Neural cell (in vitro differentiated cells): ENCODE results near the gene USP34. TPM values are rescaled to one million over a fixed set of nuclear protein-coding genes. Genes with fewer than 3 reads are reported as not detected.

Source experiments
- H2AFZ ChIP-seq: fragments of 200-600, 300-800 bp; sonication (generic), shearing (Covaris generic); 2 replicates; pipeline ENCODE4 v1.6.0; 2014; ENCODE audit warnings: low read depth, mild to moderate bottlenecking, antibody characterized with exemption, low read length, moderate library complexity
- H3F3A ChIP-seq: fragments of 200-600 bp; shearing (Covaris generic); 2 replicates; pipeline ENCODE4 v1.6.1; 2016; ENCODE audit warnings: mild to moderate bottlenecking, moderate library complexity, mixed read lengths, antibody characterized with exemption, low read length; ENCODE audit not compliant: insufficient read depth, poor library complexity, severe bottlenecking
- H3K27ac ChIP-seq: fragments of 200-600, 300-800 bp; sonication (generic), shearing (Covaris generic); 2 replicates; pipeline ENCODE4 v1.5.1; 2014; ENCODE audit warnings: mild to moderate bottlenecking, low read length, moderate library complexity
- H3K27me3 ChIP-seq: fragments of 300-800, 200-600 bp; sonication (generic), shearing (Covaris generic); 2 replicates; pipeline ENCODE4 v1.6.0; 2014; ENCODE audit warnings: mild to moderate bottlenecking, low read depth, low read length, moderate library complexity; ENCODE audit not compliant: insufficient read depth
- H3K36me3 ChIP-seq: fragments of 300-800, 200-600 bp; sonication (generic), shearing (Covaris generic); 2 replicates; pipeline ENCODE4 v1.5.1; 2014; ENCODE audit warnings: mild to moderate bottlenecking, antibody characterized with exemption, low read length, moderate library complexity; ENCODE audit not compliant: insufficient read depth
- H3K4me2 ChIP-seq: fragments of 300-800, 200-600 bp; sonication (generic), shearing (Covaris generic); 2 replicates; pipeline ENCODE4 v1.6.0; 2014; ENCODE audit warnings: mild to moderate bottlenecking, low read length
- H3K4me3 ChIP-seq: fragments of 300-800, 200-600 bp; sonication (generic), shearing (Covaris generic); 2 replicates; pipeline ENCODE4 v1.5.1; 2014; ENCODE audit warnings: mild to moderate bottlenecking, low read length, moderate library complexity
- H3K79me2 ChIP-seq: fragments of 200-600 bp; shearing (Covaris generic); replicated peaks from 2 replicates; pipeline ENCODE4 v1.6.0; 2014; ENCODE audit warnings: mild to moderate bottlenecking, low read length, moderate library complexity; ENCODE audit not compliant: insufficient read depth
- H3K9ac ChIP-seq: fragments of 300-800, 200-600 bp; sonication (generic), shearing (Covaris generic); 2 replicates; pipeline ENCODE4 v1.6.1; 2016; ENCODE audit warnings: mild to moderate bottlenecking, low read length, mixed read lengths
- H3K9me2 ChIP-seq: fragments of 200-600 bp; shearing (Covaris generic); 2 replicates; pipeline ENCODE4 v1.6.1; 2016; ENCODE audit warnings: mild to moderate bottlenecking, low read length, mixed read lengths; ENCODE audit not compliant: insufficient read depth
- H3K9me3 ChIP-seq: fragments of 200-600, 300-800 bp; sonication (generic), shearing (Covaris generic); 2 replicates; pipeline ENCODE4 v1.6.1; 2016; ENCODE audit warnings: mild to moderate bottlenecking, mixed run types, low read length, moderate library complexity, mixed read lengths
- H4K20me1 ChIP-seq: fragments of 200-600 bp; shearing (Covaris generic); 2 replicates; pipeline ENCODE4 v1.6.1; 2016; ENCODE audit warnings: mild to moderate bottlenecking, mixed run types; ENCODE audit not compliant: insufficient read depth
- CTCF ChIP-seq: fragments of 450-650 bp; IDR thresholded peaks from 2 replicates; pipeline ENCODE4 v1.5.1; 2014; ENCODE audit warnings: antibody characterized with exemption, mild to moderate bottlenecking, moderate library complexity; ENCODE audit not compliant: poor library complexity, severe bottlenecking
- EP300 ChIP-seq: fragments of 450-650 bp; conservative IDR thresholded peaks from 2 replicates; pipeline ENCODE4 v1.6.1; 2014; ENCODE audit warnings: antibody characterized with exemption, mild to moderate bottlenecking, moderate library complexity; ENCODE audit not compliant: poor library complexity, severe bottlenecking
- EZH2 ChIP-seq: fragments of 200-600, 300-800 bp; shearing (Covaris generic), sonication (generic); IDR thresholded peaks from 2 replicates; pipeline ENCODE4 v1.6.1; 2014; ENCODE audit warnings: antibody characterized with exemption, low read length, borderline replicate concordance, mild to moderate bottlenecking; ENCODE audit not compliant: insufficient read depth, poor library complexity, severe bottlenecking
- MXI1 ChIP-seq: fragments of 450-650 bp; conservative IDR thresholded peaks from 2 replicates; pipeline ENCODE4 v1.6.1; 2014; ENCODE audit warnings: antibody characterized with exemption, mild to moderate bottlenecking; ENCODE audit not compliant: poor library complexity, severe bottlenecking
- POLR2AphosphoS5 ChIP-seq: IDR thresholded peaks from 2 replicates; pipeline ENCODE4 v1.6.1; 2012
- RAD21 ChIP-seq: fragments of 450-650 bp; conservative IDR thresholded peaks from 2 replicates; pipeline ENCODE4 v1.6.1; 2014; ENCODE audit warnings: antibody characterized with exemption, mild to moderate bottlenecking, moderate library complexity
- REST ChIP-seq: IDR thresholded peaks from 2 replicates; pipeline ENCODE4 v1.6.1; 2012; ENCODE audit warnings: borderline replicate concordance
- SMC3 ChIP-seq: fragments of 450-650 bp; conservative IDR thresholded peaks from 2 replicates; pipeline ENCODE4 v1.6.1; 2014; ENCODE audit warnings: antibody characterized with exemption, mild to moderate bottlenecking, moderate library complexity; ENCODE audit not compliant: poor library complexity
- TAF1 ChIP-seq: IDR thresholded peaks from 2 replicates; pipeline ENCODE4 v1.6.1; 2012; ENCODE audit warnings: low read depth
- polyA plus RNA-seq: library from polyadenylated mRNA; depleted of rRNA; stranded (reverse); fragments of >200 nt; gene quantifications from 2 replicates; pipeline ENCODE4 v1.2.3, GENCODE V29; 2014

USP34 gene
- polyA plus RNA-seq, 1 donor from 2014 or later: 87.9 TPM

GRCh38 chr2:61238219-61239012, 232.5 kb downstream of the USP34 start:
- no peaks in the 10 kb centered on the region for H3K27me3 ChIP-seq
- H4K20me1 ChIP-seq: no peaks in the 10 kb centered on the region
- no peaks in the 10 kb centered on the region for H3F3A ChIP-seq
- no peak overlapping the region for H2AFZ ChIP-seq
- H3K27ac ChIP-seq: no peak overlapping the region
- no peak overlapping the region for H3K4me3 ChIP-seq
- no peaks in the 10 kb centered on the region for H3K9me3 ChIP-seq
- no peaks in the 10 kb centered on the region for H3K9me2 ChIP-seq
- no peaks in the 10 kb centered on the region for H3K36me3 ChIP-seq
- no peaks in the 10 kb centered on the region for H3K79me2 ChIP-seq
- H3K9ac ChIP-seq: no peak overlapping the region
- no peak for TF ChIP-seq RAD21
- no peak for TF ChIP-seq POLR2AphosphoS5
- TF ChIP-seq EZH2: no peak
- TF ChIP-seq MXI1: no peak
- TF ChIP-seq CTCF: no peak
- no peak for TF ChIP-seq REST
- TF ChIP-seq TAF1: no peak
- no peak for TF ChIP-seq SMC3
- no peak for TF ChIP-seq EP300
- H3K4me2 ChIP-seq: no peak overlapping the region

GRCh38 chr2:61235716-61236115, 235.2 kb downstream of the USP34 start:
- no peaks in the 10 kb centered on the region for H3K79me2 ChIP-seq
- H3K36me3 ChIP-seq: peaks cover 5% of the 10 kb centered on the region
- no peak overlapping the region for H3K9ac ChIP-seq
- no peaks in the 10 kb centered on the region for H3K27me3 ChIP-seq
- no peak overlapping the region for H2AFZ ChIP-seq
- no peak overlapping the region for H3K27ac ChIP-seq
- TF ChIP-seq POLR2AphosphoS5: no peak
- no peak for TF ChIP-seq CTCF
- TF ChIP-seq RAD21: no peak
- no peak for TF ChIP-seq EZH2
- no peak for TF ChIP-seq SMC3
- no peak for TF ChIP-seq TAF1
- TF ChIP-seq REST: no peak
- no peak for TF ChIP-seq EP300
- TF ChIP-seq MXI1: no peak
- H3K9me3 ChIP-seq: no peaks in the 10 kb centered on the region
- no peak overlapping the region for H3K4me3 ChIP-seq
- no peak overlapping the region for H3K4me2 ChIP-seq
- no peaks in the 10 kb centered on the region for H3F3A ChIP-seq
- no peaks in the 10 kb centered on the region for H4K20me1 ChIP-seq
- no peaks in the 10 kb centered on the region for H3K9me2 ChIP-seq
